ENCODE data around the gene COL28A1.
A peak's percentile ranks its signal among the peaks of the same experiment; 100 is the strongest.

Gene COL28A1

GRCh38 chr7:7568553-7568952 lies 32.9 kb upstream of the COL28A1 start:
- Histone ChIP-seq H3K4me3 (ENCODE audit: insufficient read depth, low read length, poor library complexity, severe bottlenecking) (peak overlapping the region; percentile 95), H2AFZ (ENCODE audit: low read depth, low read length, severe bottlenecking) (no peak overlapping the region), H3F3A (ENCODE audit: insufficient read depth) (peaks cover 28% of the 10 kb centered on the region), H4K20me1 (ENCODE audit: low read depth, low read length) (no peaks in the 10 kb centered on the region), H3K4me2 (ENCODE audit: low read depth, low read length, poor library complexity, severe bottlenecking) (peak overlapping the region; percentile 89), H3K27me3 (ENCODE audit: low read length) (no peaks in the 10 kb centered on the region), H3K9ac (ENCODE audit: low read length) (peak overlapping the region; percentile 91), H3K79me2 (ENCODE audit: insufficient read depth, low read length) (peaks cover 63% of the 10 kb centered on the region), H3K36me3 (ENCODE audit: low read length) (peaks cover 14% of the 10 kb centered on the region; the same call in 1 of the 2 replicates), H3K9me3 (ENCODE audit: insufficient read depth, low read length) (no peaks in the 10 kb centered on the region), H3K27ac (ENCODE audit: low read depth, low read length) (peak overlapping the region; percentile 88), H3K9me2 (replicated peaks; ENCODE audit: insufficient read depth, low read length) (no peaks in the 10 kb centered on the region)
- TF ChIP-seq CTCF (IDR thresholded peaks at IDR 0.05; ENCODE audit: insufficient read depth, low read length, poor library complexity, severe bottlenecking) (no peak), EZH2phosphoT487 (conservative IDR thresholded peaks at IDR 0.05; ENCODE audit: low read length) (no peak)

DNA sequence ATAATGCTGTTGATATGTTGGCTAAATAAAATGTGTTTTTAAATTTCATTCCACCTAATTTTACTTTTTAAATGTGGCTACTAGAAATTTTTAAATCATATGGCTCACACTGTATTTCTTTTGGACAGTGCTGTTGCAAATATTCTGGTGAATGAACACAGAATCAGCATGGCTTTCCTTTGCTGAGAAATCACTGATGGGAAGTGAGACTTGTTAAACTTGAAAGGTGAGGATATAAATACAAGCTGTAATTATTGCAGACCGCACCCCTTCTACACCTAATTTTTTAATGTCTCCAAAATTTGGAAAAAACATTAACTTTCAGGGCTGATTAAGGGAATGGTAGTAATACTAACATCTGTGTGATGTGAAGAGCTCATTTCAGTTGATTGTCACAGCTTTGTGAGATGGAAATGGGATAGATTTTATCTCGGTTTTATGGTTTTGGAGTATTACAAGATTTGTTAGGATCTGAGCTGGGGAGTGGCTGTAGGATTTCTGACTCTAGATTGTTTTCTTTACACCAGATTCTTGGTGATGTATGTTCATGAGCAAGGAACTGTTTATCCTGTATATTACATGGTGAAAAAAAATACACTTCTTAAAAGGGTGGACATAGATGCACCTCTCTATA lies 32.3 kb upstream of the COL28A1 start:
- Histone ChIP-seq H2AFZ (ENCODE audit: low read depth, low read length, severe bottlenecking) (no peak overlapping the region), H4K20me1 (ENCODE audit: low read depth, low read length) (no peaks in the 10 kb centered on the region), H3K27ac (ENCODE audit: low read depth, low read length) (peak overlapping the region; percentile 88), H3K9ac (ENCODE audit: low read length) (peak overlapping the region; percentile 91), H3K9me3 (ENCODE audit: insufficient read depth, low read length) (no peaks in the 10 kb centered on the region), H3K4me3 (ENCODE audit: insufficient read depth, low read length, poor library complexity, severe bottlenecking) (peak overlapping the region; percentile 95), H3K4me2 (ENCODE audit: low read depth, low read length, poor library complexity, severe bottlenecking) (peak overlapping the region; percentile 89), H3K36me3 (ENCODE audit: low read length) (peaks cover 13% of the 10 kb centered on the region; the same call in 1 of the 2 replicates), H3K79me2 (ENCODE audit: insufficient read depth, low read length) (peaks cover 58% of the 10 kb centered on the region), H3F3A (ENCODE audit: insufficient read depth) (peaks cover 28% of the 10 kb centered on the region), H3K27me3 (ENCODE audit: low read length) (no peaks in the 10 kb centered on the region), H3K9me2 (replicated peaks; ENCODE audit: insufficient read depth, low read length) (no peaks in the 10 kb centered on the region)
- no peak for TF ChIP-seq CTCF (IDR thresholded peaks at IDR 0.05; ENCODE audit: insufficient read depth, low read length, poor library complexity, severe bottlenecking)
- no peak for TF ChIP-seq EZH2phosphoT487 (conservative IDR thresholded peaks at IDR 0.05; ENCODE audit: low read length)

- no peaks in the 10 kb centered on the region for H3K9me3 ChIP-seq (ENCODE audit: insufficient read depth, low read length)
- H3K9ac ChIP-seq (ENCODE audit: low read length), result peak within 1 kb of the TSS; percentile 91
- H3K27ac ChIP-seq (ENCODE audit: low read depth, low read length), result peak within 1 kb of the TSS; percentile 88
- no peaks in the 10 kb centered on the region for H3K27me3 ChIP-seq (ENCODE audit: low read length)
- peaks cover 2% of the 10 kb centered on the region; the same call in 1 of the 2 replicates for H3K36me3 ChIP-seq (ENCODE audit: low read length)
- TF ChIP-seq EZH2phosphoT487 (conservative IDR thresholded peaks at IDR 0.05; ENCODE audit: low read length) (no peak), CTCF (IDR thresholded peaks at IDR 0.05; ENCODE audit: insufficient read depth, low read length, poor library complexity, severe bottlenecking) (no peak)
- H2AFZ ChIP-seq (ENCODE audit: low read depth, low read length, severe bottlenecking), result peak within 1 kb of the TSS; percentile 81
- peak within 1 kb of the TSS; percentile 89 for H3K4me2 ChIP-seq (ENCODE audit: low read depth, low read length, poor library complexity, severe bottlenecking)
- no peaks in the 10 kb centered on the region for H4K20me1 ChIP-seq (ENCODE audit: low read depth, low read length)
- no peaks in the 10 kb centered on the region for H3K9me2 ChIP-seq (replicated peaks; ENCODE audit: insufficient read depth, low read length)
- peak within 1 kb of the TSS; percentile 95 for H3K4me3 ChIP-seq (ENCODE audit: insufficient read depth, low read length, poor library complexity, severe bottlenecking)
- peaks cover 47% of the 10 kb centered on the region for H3K79me2 ChIP-seq (ENCODE audit: insufficient read depth, low read length)
- peaks cover 28% of the 10 kb centered on the region for H3F3A ChIP-seq (ENCODE audit: insufficient read depth)
These were observed 31.3 kb upstream of the COL28A1 start, which contains the start of gene MIOS for GRCh38 chr7:7566651-7567611. Gene MIOS, plus strand, starts transcription at chr7:7566884. Its CDS starts 5,592 bp downstream, at chr7:7572476.

Data from SU-DHL-6 (cell line).